Measurements from ENCODE around the gene FAM124A.

DNA sequence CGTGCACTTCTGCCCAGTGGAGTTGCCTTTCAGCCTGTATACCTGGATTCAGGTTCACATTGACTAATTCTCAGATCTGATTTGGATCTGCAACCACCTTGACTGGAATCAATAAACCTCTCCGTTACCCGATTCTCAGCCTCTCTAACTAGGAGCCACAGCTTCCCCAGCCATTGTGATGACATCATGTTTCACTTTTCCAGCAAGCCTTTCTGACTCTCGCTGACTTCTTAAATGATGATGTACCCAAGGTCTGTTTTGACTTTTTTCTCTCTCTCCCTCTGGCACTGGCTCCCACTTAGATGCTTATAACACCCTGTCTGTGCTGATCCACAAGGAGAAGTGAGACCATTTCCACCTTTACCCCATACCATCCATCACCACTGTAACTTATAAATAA lies 13.5 kb upstream of the FAM124A start:
- TF ChIP-seq, protein P1, sequence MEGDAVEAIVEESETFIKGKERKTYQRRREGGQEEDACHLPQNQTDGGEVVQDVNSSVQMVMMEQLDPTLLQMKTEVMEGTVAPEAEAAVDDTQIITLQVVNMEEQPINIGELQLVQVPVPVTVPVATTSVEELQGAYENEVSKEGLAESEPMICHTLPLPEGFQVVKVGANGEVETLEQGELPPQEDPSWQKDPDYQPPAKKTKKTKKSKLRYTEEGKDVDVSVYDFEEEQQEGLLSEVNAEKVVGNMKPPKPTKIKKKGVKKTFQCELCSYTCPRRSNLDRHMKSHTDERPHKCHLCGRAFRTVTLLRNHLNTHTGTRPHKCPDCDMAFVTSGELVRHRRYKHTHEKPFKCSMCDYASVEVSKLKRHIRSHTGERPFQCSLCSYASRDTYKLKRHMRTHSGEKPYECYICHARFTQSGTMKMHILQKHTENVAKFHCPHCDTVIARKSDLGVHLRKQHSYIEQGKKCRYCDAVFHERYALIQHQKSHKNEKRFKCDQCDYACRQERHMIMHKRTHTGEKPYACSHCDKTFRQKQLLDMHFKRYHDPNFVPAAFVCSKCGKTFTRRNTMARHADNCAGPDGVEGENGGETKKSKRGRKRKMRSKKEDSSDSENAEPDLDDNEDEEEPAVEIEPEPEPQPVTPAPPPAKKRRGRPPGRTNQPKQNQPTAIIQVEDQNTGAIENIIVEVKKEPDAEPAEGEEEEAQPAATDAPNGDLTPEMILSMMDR (IDR thresholded peaks at IDR 0.05; ENCODE audit: low read depth, low read length): no peak
- no peak for TF ChIP-seq EZH2phosphoT487 (IDR thresholded peaks at IDR 0.05; ENCODE audit: low read depth)

All from OCI-LY3 (cell line).